Transverse colon (tissue), 4 donors: ENCODE results near the gene FCGR2B. TPM values are rescaled to one million over a fixed set of nuclear protein-coding genes. Genes with fewer than 3 reads are reported as not detected.

Source experiments
- DNase-seq: peaks from one replicate; pipeline ENCODE4 v3.0.0-alpha.2; 2019
- H3K27ac ChIP-seq, 4 donors: fragments of 200-600 bp; sonication (generic); 2 replicates each; pipeline ENCODE4 v1.5.1; 2016 to 2018; ENCODE audit warnings: inconsistent platforms in 4 of 4
- H3K27me3 ChIP-seq: fragments of 200-600 bp; sonication (generic); 2 replicates; pipeline ENCODE4 v1.5.1; 2017; ENCODE audit warnings: inconsistent platforms
- H3K36me3 ChIP-seq, 4 donors: fragments of 200-600 bp; sonication (generic); 2 replicates each; pipeline ENCODE4 v1.5.1; 2017 to 2019; ENCODE audit warnings: inconsistent platforms in 4 of 4
- H3K4me1 ChIP-seq, 4 donors: fragments of 200-600 bp; sonication (generic); 2 replicates each; pipeline ENCODE4 v1.5.1; 2017 to 2020; ENCODE audit warnings: inconsistent platforms in 4 of 4
- H3K4me3 ChIP-seq, 4 donors: fragments of 200-600 bp; sonication (generic); 1 replicate in 1 of 4; 2 replicates in 3 of 4; pipeline versions ENCODE4 v1.5.1 to v1.6.1; 2017 to 2019; ENCODE audit warnings: inconsistent platforms in 4 of 4
- H3K9me3 ChIP-seq, 2 donors: fragments of 200-600 bp; sonication (generic); 2 replicates each; pipeline ENCODE4 v1.5.1; 2017 to 2019; ENCODE audit warnings: inconsistent platforms in 2 of 2
- EP300 ChIP-seq: sonication (generic); formaldehyde crosslinking; IDR thresholded peaks from one replicate; pipeline ENCODE4 v1.6.1; 2017; ENCODE audit warnings: antibody characterized with exemption, low read depth
- POLR2A ChIP-seq: fragments of 450-650 bp; IDR thresholded peaks from one replicate; pipeline ENCODE4 v1.6.1; 2016; ENCODE audit warnings: antibody characterized with exemption, mild to moderate bottlenecking, moderate library complexity
- POLR2AphosphoS5 ChIP-seq, 3 donors: sonication (generic); formaldehyde crosslinking; IDR thresholded peaks; one replicate each; pipeline ENCODE4 v1.6.1; 2016; ENCODE audit warnings: antibody characterized with exemption in 3 of 3
- WGBS, 2 donors: methylation state at CpG; one replicate each; pipeline ENCODE4 v1.1.5; 2018; ENCODE audit warnings: low coverage in 1 of 2; 5-methylcytosine and 5-hydroxymethylcytosine counted together
- in situ Hi-C, 4 donors: fragments of 200-750 bp; cut with MboI; loops; one replicate each; pipeline versions ENCODE4 v1.15.0 to v1.15.1; 2017; ENCODE audit warnings: low sequenced_read_pairs in 3 of 4, low pct_ligation_motif_present in 1 of 4, low pct_unique_long_range_greater_than_20kb in 1 of 4
- intact Hi-C: fragments of 100-400 bp; cut with DNase I; formaldehyde crosslinking; loops from one replicate; pipeline ENCODE4 v1.15.1; 2023; ENCODE audit warnings: low total_unique reads
- total RNA-seq, 4 donors: library from RNA; depleted of rRNA; stranded (reverse); fragments of >200 nt; gene quantifications; one replicate each; pipeline ENCODE4 v1.1.0, GENCODE V29; 2016
- TF ChIP-seq, protein P1 (sequence below), 5 experiments: fragments of 200-600 bp in 3 of 5; fragments of 450-650 bp in 2 of 5; sonication (generic) in 3 of 5; IDR thresholded peaks; 1 replicate in 2 of 5; 2 replicates in 3 of 5; pipeline ENCODE4 v1.5.1; 2016 to 2017; ENCODE audit warnings: antibody characterized with exemption in 5 of 5, inconsistent platforms in 3 of 5, mild to moderate bottlenecking in 2 of 5, moderate library complexity in 1 of 5

FCGR2B gene
- total RNA-seq, 4 donors from 2014 or later, result 12.4 to 17.6 (median 12.7) TPM; not detected in 1

DNA sequence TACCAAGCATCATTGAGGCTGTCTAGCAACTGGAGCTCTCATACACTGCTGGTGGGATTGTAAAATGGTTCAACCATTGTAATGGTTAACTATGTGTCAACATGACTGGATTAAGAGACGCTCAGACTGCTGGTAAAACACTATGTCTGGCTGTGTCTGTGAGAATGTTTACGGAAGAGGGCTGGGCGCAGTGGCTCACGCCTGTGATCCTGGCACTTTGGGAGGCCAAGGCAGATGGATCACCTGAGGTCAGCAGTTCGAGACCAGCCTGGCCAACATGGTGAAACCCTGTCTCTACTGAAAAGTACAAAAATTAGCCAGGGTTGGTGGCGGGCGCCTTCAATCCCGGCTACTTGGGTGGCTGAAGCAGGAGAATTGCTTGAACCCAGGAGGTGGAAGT is 39.3 kb downstream of the FCGR2B start:
- peak; percentile 53 for DNase-seq
- intact Hi-C loops (no loop called here), in situ Hi-C loops (no loop called here)
- H3K27ac ChIP-seq, result no peak overlapping the region
- H3K27me3 ChIP-seq, result no peaks in the 10 kb centered on the region
- H3K36me3 ChIP-seq, result no peaks in the 10 kb centered on the region
- no peak overlapping the region for H3K4me3 ChIP-seq
- H3K9me3 ChIP-seq, result no peaks in the 10 kb centered on the region
- no peaks in the 10 kb centered on the region for H3K4me1 ChIP-seq
- TF ChIP-seq POLR2AphosphoS5 (IDR thresholded peaks at IDR 0.05) (no peak), POLR2A (no peak), EP300 (no peak)
- TF ChIP-seq, protein P1, sequence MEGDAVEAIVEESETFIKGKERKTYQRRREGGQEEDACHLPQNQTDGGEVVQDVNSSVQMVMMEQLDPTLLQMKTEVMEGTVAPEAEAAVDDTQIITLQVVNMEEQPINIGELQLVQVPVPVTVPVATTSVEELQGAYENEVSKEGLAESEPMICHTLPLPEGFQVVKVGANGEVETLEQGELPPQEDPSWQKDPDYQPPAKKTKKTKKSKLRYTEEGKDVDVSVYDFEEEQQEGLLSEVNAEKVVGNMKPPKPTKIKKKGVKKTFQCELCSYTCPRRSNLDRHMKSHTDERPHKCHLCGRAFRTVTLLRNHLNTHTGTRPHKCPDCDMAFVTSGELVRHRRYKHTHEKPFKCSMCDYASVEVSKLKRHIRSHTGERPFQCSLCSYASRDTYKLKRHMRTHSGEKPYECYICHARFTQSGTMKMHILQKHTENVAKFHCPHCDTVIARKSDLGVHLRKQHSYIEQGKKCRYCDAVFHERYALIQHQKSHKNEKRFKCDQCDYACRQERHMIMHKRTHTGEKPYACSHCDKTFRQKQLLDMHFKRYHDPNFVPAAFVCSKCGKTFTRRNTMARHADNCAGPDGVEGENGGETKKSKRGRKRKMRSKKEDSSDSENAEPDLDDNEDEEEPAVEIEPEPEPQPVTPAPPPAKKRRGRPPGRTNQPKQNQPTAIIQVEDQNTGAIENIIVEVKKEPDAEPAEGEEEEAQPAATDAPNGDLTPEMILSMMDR (IDR thresholded peaks at IDR 0.05), result no peak
- 57% methylated on average over 8 of the region's 8 CpGs; no CpG with 5 or more reads in 1 of the 2 donors for WGBS, 2 donors

- Histone ChIP-seq H3K36me3 (no peaks in the 10 kb centered on the region), H3K4me3 (no peak overlapping the region), H3K27me3 (no peaks in the 10 kb centered on the region), H3K27ac (no peak overlapping the region), H3K9me3 (no peaks in the 10 kb centered on the region), H3K4me1 (no peaks in the 10 kb centered on the region)
- TF ChIP-seq, protein P1 (IDR thresholded peaks at IDR 0.05), result no peak
- no peak for TF ChIP-seq POLR2A
- TF ChIP-seq EP300, result no peak
- no peak for DNase-seq
- in situ Hi-C loops (no loop called here), intact Hi-C loops (no loop called here)
- 90 to 100% methylated on average over 1 to 4 of the region's 4 CpGs for WGBS, 2 donors
Observed at GRCh38 chr1:161705537-161705936, 42.6 kb downstream of the FCGR2B start.

- no peaks in the 10 kb centered on the region for H3K4me1 ChIP-seq
- no peak overlapping the region for H3K4me3 ChIP-seq
- 72 to 83% methylated on average over 2 to 3 of the region's 3 CpGs for WGBS, 2 donors
- intact Hi-C loops, result no loop called here
- H3K36me3 ChIP-seq, result no peaks in the 10 kb centered on the region
- no peaks in the 10 kb centered on the region for H3K9me3 ChIP-seq
- in situ Hi-C loops, result no loop called here
- H3K27ac ChIP-seq, result no peak overlapping the region
- no peak for DNase-seq
- TF ChIP-seq EP300 (no peak), POLR2AphosphoS5 (IDR thresholded peaks at IDR 0.05) (no peak), POLR2A (no peak)
- TF ChIP-seq, protein P1 (IDR thresholded peaks at IDR 0.05), result no peak
- H3K27me3 ChIP-seq, result no peaks in the 10 kb centered on the region
Observed at GRCh38 chr1:161706113-161706481, 43.2 kb downstream of the FCGR2B start.

DNA sequence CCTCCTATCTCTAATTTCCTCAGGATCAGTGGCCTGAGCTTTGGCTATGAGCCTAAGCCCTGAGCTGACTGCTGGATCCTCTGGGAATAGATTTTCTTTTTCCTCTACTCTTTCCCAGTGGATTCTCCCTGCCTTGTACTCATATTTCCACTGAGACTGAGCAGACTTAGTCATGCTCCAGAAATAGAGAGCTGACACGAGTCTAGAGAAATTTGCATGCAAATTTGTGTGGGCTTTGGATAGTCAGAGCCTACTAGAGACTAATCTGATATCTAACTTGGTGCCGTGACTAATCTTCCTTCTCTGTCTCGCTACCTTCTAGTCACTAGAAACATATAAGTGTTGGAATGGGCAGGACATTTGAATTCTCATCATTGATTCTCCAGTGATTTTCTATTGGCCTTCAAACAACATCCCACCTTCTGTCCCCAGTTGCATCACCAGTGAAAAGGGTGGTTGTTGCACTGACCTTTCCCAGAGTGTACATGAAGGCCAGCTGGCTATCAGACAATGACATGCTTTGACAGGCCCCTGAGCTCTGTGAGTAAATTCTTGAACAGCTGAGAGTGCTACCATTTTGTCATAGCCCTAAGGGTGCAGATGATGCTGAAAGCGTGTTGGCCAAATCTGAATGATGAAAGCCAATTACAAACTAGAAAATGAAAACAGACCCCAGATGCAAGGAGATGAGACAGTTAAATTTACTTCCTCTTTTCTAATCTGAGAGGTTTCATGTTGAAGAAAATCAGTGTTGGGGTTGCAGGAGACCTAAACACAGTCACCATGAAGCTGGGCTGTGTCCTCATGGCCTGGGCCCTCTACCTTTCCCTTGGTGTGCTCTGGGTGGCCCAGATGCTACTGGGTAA is 43.8 kb downstream of the FCGR2B start, which contains the start of gene FCRLA:
Gene FCRLA (plus strand): TSS at position 748 of the 866 bp plus-strand sequence. CDS start 36 bp downstream, at position 784.
- intact Hi-C loops (no loop called here), in situ Hi-C loops (no loop called here)
- no peaks in the 10 kb centered on the region for H3K4me1 ChIP-seq
- no peaks in the 10 kb centered on the region for H3K27me3 ChIP-seq
- WGBS, 2 donors, result 43 to 57% methylated on average over 2 to 4 of the region's 4 CpGs
- TF ChIP-seq POLR2A, result no peak
- TF ChIP-seq, protein P1 (IDR thresholded peaks at IDR 0.05), result no peak
- TF ChIP-seq POLR2AphosphoS5 (IDR thresholded peaks at IDR 0.05), result no peak
- TF ChIP-seq EP300, result no peak
- H3K27ac ChIP-seq, result no peak within 1 kb of the TSS
- H3K36me3 ChIP-seq, result no peaks in the 10 kb centered on the region
- no peak for DNase-seq
- no peak within 1 kb of the TSS for H3K4me3 ChIP-seq
- H3K9me3 ChIP-seq, result no peaks in the 10 kb centered on the region
